K562 (cell line): ENCODE measurements around the gene DUS1L. TPM values are rescaled to one million over a fixed set of nuclear protein-coding genes. Genes with fewer than 3 reads are reported as not detected.

ENCODE experiments used
- AFF1 ChIP-seq, 2 experiments: fragments of 450-650 bp; IDR thresholded peaks; 2 replicates each; pipeline ENCODE4 v1.6.1; 2018; ENCODE audit warnings: mild to moderate bottlenecking in 2 of 2, low read depth in 1 of 2; ENCODE audit not compliant: partially characterized antibody in 2 of 2
- ARID3A ChIP-seq: IDR thresholded peaks from 2 replicates; pipeline ENCODE4 v1.6.1; 2012; ENCODE audit warnings: low read depth, low read length, improper control_type of control experiment, borderline replicate concordance
- GMEB1 ChIP-seq: fragments of 250-450 bp; sonication (Bioruptor Pico); IDR thresholded peaks from 2 replicates; pipeline ENCODE4 v1.4.0; 2020; ENCODE audit warnings: mild to moderate bottlenecking
- HCFC1 ChIP-seq: IDR thresholded peaks from 2 replicates; pipeline ENCODE4 v1.6.1; 2012; ENCODE audit warnings: low read depth, low read length, improper control_type of control experiment
- IFI16 ChIP-seq: fragments of 250-450 bp; sonication (Bioruptor Pico); IDR thresholded peaks from 2 replicates; pipeline ENCODE4 v2.1.2; 2022; ENCODE audit warnings: mild to moderate bottlenecking, inconsistent platforms
- NELFE ChIP-seq: IDR thresholded peaks from 2 replicates; pipeline ENCODE4 v1.6.1; 2011; ENCODE audit warnings: mild to moderate bottlenecking; ENCODE audit not compliant: insufficient read depth, insufficient read length
- NFYB ChIP-seq: IDR thresholded peaks from 2 replicates; pipeline ENCODE4 v1.6.1; 2011; ENCODE audit warnings: mild to moderate bottlenecking, moderate library complexity; ENCODE audit not compliant: insufficient read length; ENCODE audit errors: extremely low read depth
- POLR2B ChIP-seq: fragments of 450-650 bp; IDR thresholded peaks from 2 replicates; pipeline ENCODE4 v1.6.1; 2018; ENCODE audit warnings: low read depth; ENCODE audit not compliant: partially characterized antibody
- RBM34 ChIP-seq: fragments of 200-400 bp; formaldehyde crosslinking; IDR thresholded peaks from 2 replicates; pipeline ENCODE4 v1.6.1; 2018; ENCODE audit warnings: low read length, borderline replicate concordance; ENCODE audit not compliant: insufficient read depth
- polyA plus RNA-seq, 8 experiments: library from polyadenylated mRNA; depleted of rRNA in 4 of 8; stranded (reverse) in 5 of 8; unstranded in 3 of 8; fragments of >200 nt; fragmentation: Nextera tagmentation in 2 of 8; fragmentation: Illumina TruSeq in 1 of 8; extraction: Ambion mirVana in 2 of 8; extraction: Trizol in 1 of 8; gene quantifications; 2 replicates each; pipeline versions ENCODE4 v1.2.1 to v1.2.3, GENCODE V29; 2011 to 2014; ENCODE audit warnings: inconsistent platforms in 1 of 8, missing spikeins in 1 of 8
- total RNA-seq, 7 experiments: library from RNA; depleted of rRNA in 6 of 7; stranded (reverse); fragments of >200 nt in 6 of 7; fragmentation: Illumina TruSeq in 2 of 7; extraction: Trizol in 2 of 7; gene quantifications; 2 replicates each; pipeline versions ENCODE4 v1.2.1 to v1.2.3, GENCODE V29; 2011 to 2021; ENCODE audit warnings: low replicate concordance in 1 of 7

DUS1L gene
- total and polyA plus RNA-seq, 9 of the 15 experiments (the other 6 are each of a cell fraction or from before 2014, with no cell fraction given) = 7.8 to 210 (median 83.9) TPM

- TF ChIP-seq AFF1 (IDR thresholded peaks at IDR 0.05; ENCODE audit: low read depth in 1 of 2, partially characterized antibody in 2 of 2) (peak in 1 of 2 experiments; percentile 70), GMEB1 (CRISPR knock-in tag) (peak; percentile 56), ARID3A (no peak), NELFE (no peak), RBM34 (no peak), NFYB (peak; percentile 87), POLR2B (no peak), HCFC1 (peak; percentile 93), IFI16 (CRISPR knock-in tag) (no peak)
These were observed 42.6 kb downstream of the DUS1L start, which contains the start of gene LRRC45 (continued) for GRCh38 chr17:82022981-82023446.
